Stomach smooth muscle (tissue), 2 donors: ENCODE results near the gene CD81.
"Not testable (repeated sequence)": the region's sequence is repeated elsewhere in the genome, so short reads cannot be mapped to it uniquely, and the experiment has no call there.

Experiments
- H3K27ac ChIP-seq: one replicate; pipeline ENCODE4 v1.7.0; 2013; ENCODE audit warnings: mild to moderate bottlenecking, low read length, inconsistent platforms
- H3K27me3 ChIP-seq, 2 donors: one replicate each; pipeline ENCODE4 v1.7.0; 2013; ENCODE audit warnings: low read length in 2 of 2; ENCODE audit not compliant: insufficient read depth in 2 of 2, control insufficient read depth in 1 of 2
- H3K36me3 ChIP-seq, 2 donors: one replicate each; pipeline ENCODE4 v1.7.0; 2013; ENCODE audit warnings: low read length in 2 of 2; ENCODE audit not compliant: control insufficient read depth in 2 of 2, insufficient read depth in 2 of 2
- H3K4me1 ChIP-seq: one replicate; pipeline ENCODE4 v1.7.0; 2013; ENCODE audit warnings: low read length; ENCODE audit not compliant: control insufficient read depth, insufficient read depth
- H3K4me3 ChIP-seq, 2 donors: one replicate each; pipeline ENCODE4 v1.7.0; 2013; ENCODE audit warnings: low read length in 2 of 2
- H3K9ac ChIP-seq, 2 donors: one replicate each; pipeline ENCODE4 v1.7.0; 2013; ENCODE audit warnings: low read length in 2 of 2, mild to moderate bottlenecking in 1 of 2
- H3K9me3 ChIP-seq, 2 donors: one replicate each; pipeline ENCODE4 v1.7.0; 2013; ENCODE audit warnings: low read length in 2 of 2; ENCODE audit not compliant: control insufficient read depth in 2 of 2
- donor health status: healthy.
- donor health status: Pancreatic carcinoma.

The CD81 gene, protein sequence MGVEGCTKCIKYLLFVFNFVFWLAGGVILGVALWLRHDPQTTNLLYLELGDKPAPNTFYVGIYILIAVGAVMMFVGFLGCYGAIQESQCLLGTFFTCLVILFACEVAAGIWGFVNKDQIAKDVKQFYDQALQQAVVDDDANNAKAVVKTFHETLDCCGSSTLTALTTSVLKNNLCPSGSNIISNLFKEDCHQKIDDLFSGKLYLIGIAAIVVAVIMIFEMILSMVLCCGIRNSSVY

DNA sequence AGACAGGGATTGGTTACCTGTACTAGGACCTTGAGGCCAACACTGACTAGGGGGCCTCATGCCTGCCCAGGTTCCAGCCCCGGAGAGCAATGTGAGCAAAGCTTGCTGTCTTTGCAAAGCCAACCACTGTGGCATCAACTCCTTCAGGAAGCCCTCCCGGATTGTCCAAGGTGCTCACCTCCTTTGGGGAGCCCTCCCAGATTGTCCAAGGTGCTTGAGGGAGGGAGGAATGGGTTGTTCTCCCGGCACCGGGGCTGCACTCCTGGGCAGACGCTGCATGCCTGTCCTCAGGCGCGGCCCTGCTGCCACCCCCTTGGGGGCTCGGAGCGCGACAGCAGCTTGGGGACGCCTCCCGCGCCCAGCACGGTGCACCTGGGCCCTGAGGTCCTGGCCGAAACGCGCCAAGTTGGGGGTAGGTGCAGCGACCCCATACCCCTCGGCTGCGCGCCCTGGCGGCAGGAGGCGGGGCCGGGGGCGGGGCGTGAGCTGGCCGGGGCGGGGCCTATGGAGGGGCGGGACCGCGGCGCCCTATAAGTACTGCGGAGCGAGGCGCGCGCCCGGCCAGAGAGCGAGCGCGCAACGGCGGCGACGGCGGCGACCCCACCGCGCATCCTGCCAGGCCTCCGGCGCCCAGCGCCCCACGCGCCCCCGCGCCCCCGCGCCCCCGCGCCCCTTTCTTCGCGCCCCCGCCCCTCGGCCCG is at the start of gene CD81:
Gene CD81, plus strand, starts transcription at position 560 of the 701 bp plus-strand sequence. CDS start 240 bp downstream, outside the sequence.
- H3K36me3 ChIP-seq, result no peaks in the 10 kb centered on the region
- H3K4me1 ChIP-seq, result peaks cover 44% of the 10 kb centered on the region
- H3K27me3 ChIP-seq, result no peaks in the 10 kb centered on the region
- peak within 1 kb of the TSS; percentile 93 for H3K4me3 ChIP-seq
- no peaks in the 10 kb centered on the region for H3K9me3 ChIP-seq
- H3K27ac ChIP-seq, result peak within 1 kb of the TSS; percentile 93
- peak within 1 kb of the TSS; percentile 96 for H3K9ac ChIP-seq

DNA sequence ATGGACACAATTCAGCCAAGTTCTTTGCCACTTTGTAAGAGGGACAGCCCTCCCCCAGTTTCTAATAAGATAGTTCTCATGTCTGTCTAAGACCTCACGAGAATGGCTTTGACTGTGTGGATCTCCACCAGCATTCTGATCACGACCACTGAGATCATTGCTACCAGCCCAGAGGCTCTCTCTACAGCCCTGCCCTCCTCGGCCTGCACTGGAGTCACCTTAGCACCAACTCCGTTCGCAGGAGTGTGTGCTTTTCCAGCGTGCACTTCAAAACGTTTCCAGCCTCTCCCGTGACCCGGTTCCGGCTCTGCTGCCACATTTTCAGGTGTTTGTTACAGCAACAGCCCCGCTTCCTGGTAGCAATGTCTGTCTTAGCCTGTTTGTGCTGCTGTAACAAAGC is 49.1 kb upstream of the CD81 start:
- no peak overlapping the region for H3K9ac ChIP-seq
- H3K9me3 ChIP-seq, result no peaks in the 10 kb centered on the region
- no peaks in the 10 kb centered on the region for H3K4me1 ChIP-seq
- no peaks in the 10 kb centered on the region for H3K36me3 ChIP-seq
- H3K4me3 ChIP-seq, result no peak overlapping the region
- no peak overlapping the region for H3K27ac ChIP-seq
- no peaks in the 10 kb centered on the region for H3K27me3 ChIP-seq

DNA sequence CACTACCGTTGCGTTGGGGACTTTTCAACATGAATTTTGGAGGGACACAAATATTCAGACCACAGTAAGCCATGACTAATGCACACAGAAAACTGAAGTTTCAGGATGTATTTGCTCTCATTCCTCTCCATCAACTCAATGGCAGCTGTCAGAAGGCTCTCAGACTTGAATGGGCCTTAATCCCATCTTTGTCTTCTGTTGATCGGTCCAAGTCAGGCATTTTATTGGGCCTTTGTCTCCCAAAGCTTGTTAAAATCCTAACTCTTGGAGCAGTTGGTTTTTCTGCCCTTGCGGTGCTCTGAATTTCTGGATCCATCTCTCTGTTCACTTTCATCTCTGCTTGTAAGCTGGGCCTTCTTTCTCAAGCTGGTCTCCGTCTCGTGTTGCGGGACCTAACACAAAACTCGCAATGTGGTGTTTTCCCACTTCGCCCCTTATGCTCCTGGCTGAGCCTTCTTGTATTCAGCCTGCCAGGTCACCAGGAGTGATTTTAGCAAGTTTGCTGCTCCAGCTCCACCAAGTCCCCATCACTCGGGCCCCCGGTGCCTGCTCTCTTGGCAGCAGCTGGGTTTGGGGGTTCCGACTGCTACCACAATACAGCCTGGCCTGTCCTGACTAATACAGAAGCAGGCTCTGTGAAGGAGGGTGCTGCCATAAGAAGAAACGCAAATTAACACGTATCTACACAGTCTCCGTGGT is 48.3 kb upstream of the CD81 start:
- H3K4me1 ChIP-seq, result no peaks in the 10 kb centered on the region
- H3K9me3 ChIP-seq, result no peaks in the 10 kb centered on the region
- H3K27ac ChIP-seq, result no peak overlapping the region

DNA sequence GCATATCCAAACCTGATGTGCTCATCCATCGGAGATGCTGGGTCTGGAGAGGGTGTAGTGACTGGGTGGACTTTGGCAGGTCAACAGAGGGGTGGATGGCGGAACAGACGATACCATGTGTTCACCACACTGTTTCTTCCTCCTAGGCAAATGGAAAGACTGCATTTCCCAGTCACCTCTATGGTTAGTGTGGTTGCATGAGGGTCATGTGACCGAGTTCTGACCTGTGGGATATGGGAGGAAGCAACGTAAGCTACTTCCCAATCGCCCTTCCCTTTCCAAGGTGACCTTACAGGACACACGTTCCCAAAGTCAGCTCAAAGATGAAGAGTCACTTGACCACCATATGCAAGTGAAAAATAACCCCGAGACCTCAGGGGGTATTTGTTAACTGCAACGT is 47.6 kb upstream of the CD81 start:
- no peaks in the 10 kb centered on the region for H3K27me3 ChIP-seq
- no peak overlapping the region for H3K27ac ChIP-seq
- no peak overlapping the region for H3K4me3 ChIP-seq
- no peaks in the 10 kb centered on the region for H3K36me3 ChIP-seq
- no peaks in the 10 kb centered on the region for H3K9me3 ChIP-seq
- no peaks in the 10 kb centered on the region for H3K4me1 ChIP-seq
- H3K9ac ChIP-seq, result no peak overlapping the region

More for the DNA sequence above, 48.3 kb upstream of the CD81 start:
- Histone ChIP-seq H3K4me3 (no peak overlapping the region), H3K27me3 (no peaks in the 10 kb centered on the region), H3K9ac (no peak overlapping the region), H3K36me3 (no peaks in the 10 kb centered on the region)

DNA sequence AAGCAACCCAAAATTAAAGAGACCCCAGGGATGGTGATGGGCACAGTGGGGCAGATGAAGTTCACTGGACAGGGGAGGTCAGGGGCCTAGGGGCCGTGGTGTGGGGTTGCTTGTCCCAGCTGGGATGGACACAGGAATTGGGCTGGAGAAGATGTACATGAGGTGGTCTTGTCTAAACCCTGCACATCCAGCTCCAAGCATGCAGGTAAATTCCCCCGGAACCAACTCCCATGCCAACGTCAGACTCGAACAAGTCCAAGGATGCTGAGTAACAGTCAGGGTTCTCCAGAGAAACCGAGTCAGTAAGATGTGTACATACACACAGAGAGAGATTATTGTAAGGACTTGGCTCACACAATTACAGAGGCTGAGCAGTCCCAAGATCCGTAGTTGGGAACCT is 46.4 kb upstream of the CD81 start:
- H3K27ac ChIP-seq, result no peak overlapping the region
- H3K27me3 ChIP-seq, result no peaks in the 10 kb centered on the region
- no peaks in the 10 kb centered on the region for H3K9me3 ChIP-seq
- H3K9ac ChIP-seq, result no peak overlapping the region
- H3K36me3 ChIP-seq, result no peaks in the 10 kb centered on the region
- H3K4me1 ChIP-seq, result no peaks in the 10 kb centered on the region
- H3K4me3 ChIP-seq, result no peak overlapping the region

DNA sequence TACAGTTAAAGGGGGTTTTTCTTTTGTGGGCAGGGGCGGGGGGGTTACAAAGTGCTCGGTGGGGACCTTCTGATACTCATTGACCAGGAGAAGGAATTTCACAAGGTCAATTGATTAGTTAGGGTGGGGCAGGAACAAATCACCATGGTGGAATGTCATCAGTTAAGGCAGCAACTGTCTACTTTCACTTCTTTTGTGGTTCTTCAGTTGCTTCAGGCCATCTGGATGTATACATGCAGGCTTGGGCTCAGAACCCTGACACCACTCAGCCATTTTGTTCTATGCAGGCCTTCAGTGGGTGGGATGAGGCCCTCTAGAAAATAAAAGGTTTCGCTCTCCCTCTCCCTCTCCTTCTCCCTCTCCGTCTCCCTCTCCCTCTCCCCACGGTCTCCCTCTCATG is 45.7 kb upstream of the CD81 start:
- no peak overlapping the region for H3K9ac ChIP-seq
- H3K4me1 ChIP-seq, result no peaks in the 10 kb centered on the region
- H3K27ac ChIP-seq, result no peak overlapping the region
- H3K4me3 ChIP-seq, result no peak overlapping the region
- no peaks in the 10 kb centered on the region for H3K36me3 ChIP-seq
- no peaks in the 10 kb centered on the region for H3K9me3 ChIP-seq
- H3K27me3 ChIP-seq, result no peaks in the 10 kb centered on the region

DNA sequence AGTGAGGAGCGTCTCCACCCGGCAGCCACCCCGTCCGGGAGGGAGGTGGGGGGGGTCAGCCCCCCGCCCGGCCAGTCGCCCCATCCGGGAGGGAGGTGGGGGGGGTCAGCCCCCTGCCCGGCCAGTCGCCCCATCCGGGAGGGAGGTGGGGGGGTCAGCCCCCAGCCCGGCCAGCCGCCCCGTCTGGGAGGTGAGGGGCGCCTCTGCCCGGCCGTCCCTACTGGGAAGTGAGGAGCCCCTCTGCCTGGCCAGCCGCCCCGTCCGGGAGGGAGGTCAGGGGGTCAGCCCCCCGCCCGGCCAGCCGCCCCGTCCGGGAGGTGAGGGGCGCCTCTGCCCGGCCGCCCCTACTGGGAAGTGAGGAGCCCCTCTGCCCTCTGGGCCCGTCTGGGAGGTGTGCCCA is 44.5 kb upstream of the CD81 start:
- H3K4me1 ChIP-seq, H3K9me3 ChIP-seq, H3K9ac ChIP-seq, H3K27ac ChIP-seq, H3K27me3 ChIP-seq, H3K36me3 ChIP-seq, H3K4me3 ChIP-seq: not testable (repeated sequence)

DNA sequence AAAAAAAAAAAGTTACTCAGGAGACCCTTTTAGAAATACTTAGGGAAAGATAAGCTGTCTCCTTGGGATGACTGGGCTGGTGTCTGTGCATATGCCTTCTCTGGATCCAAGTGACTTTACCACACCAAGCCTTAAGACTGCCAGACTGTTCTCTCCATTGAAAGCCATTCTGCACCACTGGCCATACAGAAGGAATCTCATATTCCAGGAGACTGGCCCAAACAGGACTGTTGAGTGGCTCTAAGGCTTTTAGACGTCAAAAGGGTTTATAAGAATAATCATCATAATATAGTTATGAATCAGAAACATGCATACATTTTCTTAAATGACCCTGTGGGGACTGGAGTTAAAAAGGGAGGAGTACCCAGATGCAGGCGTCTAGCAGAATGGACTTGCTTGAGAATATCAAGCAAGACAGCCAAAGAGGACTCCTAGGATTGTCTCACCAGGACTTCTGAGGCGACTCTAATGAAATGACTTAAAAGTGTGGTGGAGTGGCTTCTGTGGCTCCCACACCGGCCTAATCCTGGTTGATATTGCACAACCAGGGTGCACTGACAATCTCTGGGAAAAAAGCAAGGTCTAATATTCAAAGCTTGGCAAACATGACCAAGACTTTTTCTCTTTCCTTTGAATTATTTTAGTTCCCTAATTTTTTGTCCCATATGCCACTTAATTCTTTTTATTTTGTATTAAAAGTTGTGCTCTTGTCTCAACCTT is 43.5 kb upstream of the CD81 start:
- H3K27ac ChIP-seq, H3K27me3 ChIP-seq, H3K4me1 ChIP-seq, H3K4me3 ChIP-seq, H3K9me3 ChIP-seq, H3K36me3 ChIP-seq, H3K9ac ChIP-seq: not testable (repeated sequence)

DNA sequence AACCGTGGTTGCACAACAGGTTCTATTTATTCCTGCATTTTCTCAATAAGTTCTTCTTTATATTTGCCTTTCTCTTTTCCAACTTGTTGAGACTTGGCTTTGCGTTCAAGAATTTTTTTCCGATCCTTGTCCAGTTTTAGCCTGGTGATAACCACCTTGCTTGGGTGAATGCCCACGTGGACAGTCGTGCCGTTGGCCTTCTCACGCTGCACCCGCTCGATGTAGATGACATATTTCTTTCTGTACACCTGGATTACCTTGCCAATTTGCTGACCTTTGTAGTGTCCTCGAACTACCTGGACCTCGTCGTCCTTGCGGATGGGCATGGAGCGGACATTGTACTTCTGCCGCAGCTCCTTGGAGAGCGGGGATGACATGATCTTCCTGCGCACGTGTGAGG is 41.8 kb upstream of the CD81 start:
- H3K27me3 ChIP-seq, H3K9me3 ChIP-seq, H3K4me3 ChIP-seq, H3K36me3 ChIP-seq, H3K27ac ChIP-seq, H3K4me1 ChIP-seq, H3K9ac ChIP-seq: not testable (repeated sequence)

DNA sequence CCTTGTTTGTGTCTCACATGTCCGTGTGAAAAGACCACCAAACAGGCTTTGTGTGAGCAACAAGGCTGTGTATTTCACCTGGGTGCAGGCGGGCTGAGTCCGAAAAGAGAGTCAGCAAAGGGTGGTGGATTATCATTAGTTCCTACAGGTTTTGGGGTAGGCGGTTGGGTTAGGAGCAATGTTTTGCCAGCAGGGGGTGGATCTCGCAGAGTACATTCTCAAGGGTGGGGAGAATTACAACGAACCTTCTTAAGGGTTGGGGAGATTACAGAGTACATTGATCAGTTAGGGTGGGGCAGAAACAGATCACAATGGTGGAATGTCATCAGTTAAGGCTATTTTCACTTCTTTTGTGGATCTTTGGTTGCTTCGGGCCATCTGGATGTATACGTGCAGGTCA is 38.4 kb upstream of the CD81 start:
- H3K4me1 ChIP-seq, H3K36me3 ChIP-seq, H3K4me3 ChIP-seq, H3K9ac ChIP-seq, H3K27ac ChIP-seq, H3K27me3 ChIP-seq, H3K9me3 ChIP-seq: not testable (repeated sequence)
